ENCODE measurements around the gene PTH1R.

- TF ChIP-seq CTCF (IDR thresholded peaks at IDR 0.05; ENCODE audit: borderline replicate concordance, extremely low read depth, low read length, poor library complexity, severe bottlenecking), result peak; percentile 61
- TF ChIP-seq EZH2 (IDR thresholded peaks at IDR 0.05; ENCODE audit: borderline replicate concordance, low read depth, low read length, severe bottlenecking), result no peak
Observed at GRCh38 chr3:46860017-46860809, 17.3 kb upstream of the PTH1R start.
